ENCODE results near the gene APEX1.
"Not testable (repeated sequence)": the region's sequence is repeated elsewhere in the genome, so short reads cannot be mapped to it uniquely, and the experiment has no call there.

The APEX1 gene

GRCh38 chr14:20435582-20436362 lies 19.3 kb upstream of the APEX1 start, which contains the start of gene KLHL33:
Gene KLHL33 (minus strand): TSS chr14:20436166. CDS start chr14:20435811, 355 bp downstream.
- no peak for DNase-seq (ENCODE audit: low read depth in 2 of 2)

- no peak for DNase-seq (ENCODE audit: low read depth in 2 of 2)
Observed at GRCh38 chr14:20436363-20436755, 18.7 kb upstream of the APEX1 start.

GRCh38 chr14:20438664-20439063 lies 16.4 kb upstream of the APEX1 start:
- no peak for DNase-seq (ENCODE audit: low read depth in 2 of 2)

GRCh38 chr14:20440465-20440864 lies 14.6 kb upstream of the APEX1 start:
- DNase-seq (ENCODE audit: low read depth in 2 of 2) = no peak

- DNase-seq (ENCODE audit: low read depth in 2 of 2) = no peak
Observed at GRCh38 chr14:20440882-20441281, 14.1 kb upstream of the APEX1 start.

- DNase-seq (ENCODE audit: low read depth in 2 of 2) = no peak
Observed at GRCh38 chr14:20441461-20441860, 13.6 kb upstream of the APEX1 start.

- not testable (repeated sequence) for DNase-seq (ENCODE audit: low read depth in 2 of 2)
Observed at GRCh38 chr14:20443650-20444049, 11.4 kb upstream of the APEX1 start.

- DNase-seq (ENCODE audit: low read depth in 2 of 2) = no peak
Observed at GRCh38 chr14:20446889-20447288, 8.1 kb upstream of the APEX1 start.

- not testable (repeated sequence) for DNase-seq (ENCODE audit: low read depth in 2 of 2)
Observed at GRCh38 chr14:20452831-20453230, 2.2 kb upstream of the APEX1 start.

GRCh38 chr14:20455355-20456300 lies 602 bp downstream of the APEX1 start:
- DNase-seq (ENCODE audit: low read depth in 2 of 2) = peak in 1 of 2 donors; percentile 34

GRCh38 chr14:20456971-20457370 lies 1.9 kb downstream of the APEX1 start:
- no peak for DNase-seq (ENCODE audit: low read depth in 2 of 2)

GRCh38 chr14:20458031-20458789 lies 3.2 kb downstream of the APEX1 start:
- DNase-seq (ENCODE audit: low read depth in 2 of 2) = no peak

GRCh38 chr14:20460458-20461224 lies 5.6 kb downstream of the APEX1 start:
- peak; percentile 35 to 45 for DNase-seq (ENCODE audit: low read depth in 2 of 2)

- DNase-seq (ENCODE audit: low read depth in 2 of 2) = peak; percentile 95
Observed at GRCh38 chr14:20461225-20462141, 6.5 kb downstream of the APEX1 start, which contains the start of gene PIP4P1. Gene PIP4P1 (minus strand): TSS chr14:20461434. CDS start chr14:20461325, 109 bp downstream.

GRCh38 chr14:20468764-20469241 lies 13.8 kb downstream of the APEX1 start:
- no peak for DNase-seq (ENCODE audit: low read depth in 2 of 2)

GRCh38 chr14:20469242-20469889 lies 14.3 kb downstream of the APEX1 start, which contains the start of gene PNP:
Gene PNP (plus strand): TSS chr14:20469406. CDS start chr14:20469525, 119 bp downstream.
- peak; percentile 76 to 84 for DNase-seq (ENCODE audit: low read depth in 2 of 2)

- DNase-seq (ENCODE audit: low read depth in 2 of 2) = peak; percentile 29 to 45
Observed at GRCh38 chr14:20469890-20470602, 15.0 kb downstream of the APEX1 start.

- no peak for DNase-seq (ENCODE audit: low read depth in 2 of 2)
Observed at GRCh38 chr14:20470603-20470901, 15.5 kb downstream of the APEX1 start.
